GM12801 (cell line): ENCODE measurements around the gene CYB561D2.

Source experiments
- CTCF ChIP-seq: IDR thresholded peaks from one replicate; pipeline ENCODE4 v1.5.1; 2011; ENCODE audit warnings: control low read depth; ENCODE audit not compliant: insufficient read length; ENCODE audit errors: extremely low read depth

The CYB561D2 gene

GRCh38 chr3:50341537-50341936 is 9.1 kb upstream of the CYB561D2 start:
- no peak for TF ChIP-seq CTCF

GRCh38 chr3:50341996-50342650 is 8.5 kb upstream of the CYB561D2 start:
- no peak for TF ChIP-seq CTCF

GRCh38 chr3:50342813-50343633 is 7.6 kb upstream of the CYB561D2 start:
- TF ChIP-seq CTCF = no peak

GRCh38 chr3:50345008-50345407 is 5.7 kb upstream of the CYB561D2 start:
- TF ChIP-seq CTCF = no peak

GRCh38 chr3:50345586-50346234 is 5.0 kb upstream of the CYB561D2 start, which contains the start of gene ZMYND10:
TSS of gene ZMYND10 (minus strand) at chr3:50345732. CDS start at chr3:50345579, 153 bp downstream.
- no peak for TF ChIP-seq CTCF

GRCh38 chr3:50347187-50347813 is 3.4 kb upstream of the CYB561D2 start:
- TF ChIP-seq CTCF = no peak

- no peak for TF ChIP-seq CTCF
These were observed 492 bp upstream of the CYB561D2 start for GRCh38 chr3:50350213-50350526.
